Stimulated activated CD8-positive, alpha-beta memory T cell treated with anti-CD3 and anti-CD28 coated beads, Interleukin-15, amount 100 ng/mL, for 48 hours (primary cell): ENCODE measurements around the gene MYBL2.
A peak's percentile ranks its signal among the peaks of the same experiment; 100 is the strongest.
"Not testable (repeated sequence)": the region's sequence is repeated elsewhere in the genome, so short reads cannot be mapped to it uniquely, and the experiment has no call there.

ENCODE experiments used
- DNase-seq, 2 donors: peaks; one replicate each; pipeline ENCODE4 v3.0.0-alpha.2; 2020; ENCODE audit warnings: low read depth in 2 of 2

The MYBL2 gene

DNA sequence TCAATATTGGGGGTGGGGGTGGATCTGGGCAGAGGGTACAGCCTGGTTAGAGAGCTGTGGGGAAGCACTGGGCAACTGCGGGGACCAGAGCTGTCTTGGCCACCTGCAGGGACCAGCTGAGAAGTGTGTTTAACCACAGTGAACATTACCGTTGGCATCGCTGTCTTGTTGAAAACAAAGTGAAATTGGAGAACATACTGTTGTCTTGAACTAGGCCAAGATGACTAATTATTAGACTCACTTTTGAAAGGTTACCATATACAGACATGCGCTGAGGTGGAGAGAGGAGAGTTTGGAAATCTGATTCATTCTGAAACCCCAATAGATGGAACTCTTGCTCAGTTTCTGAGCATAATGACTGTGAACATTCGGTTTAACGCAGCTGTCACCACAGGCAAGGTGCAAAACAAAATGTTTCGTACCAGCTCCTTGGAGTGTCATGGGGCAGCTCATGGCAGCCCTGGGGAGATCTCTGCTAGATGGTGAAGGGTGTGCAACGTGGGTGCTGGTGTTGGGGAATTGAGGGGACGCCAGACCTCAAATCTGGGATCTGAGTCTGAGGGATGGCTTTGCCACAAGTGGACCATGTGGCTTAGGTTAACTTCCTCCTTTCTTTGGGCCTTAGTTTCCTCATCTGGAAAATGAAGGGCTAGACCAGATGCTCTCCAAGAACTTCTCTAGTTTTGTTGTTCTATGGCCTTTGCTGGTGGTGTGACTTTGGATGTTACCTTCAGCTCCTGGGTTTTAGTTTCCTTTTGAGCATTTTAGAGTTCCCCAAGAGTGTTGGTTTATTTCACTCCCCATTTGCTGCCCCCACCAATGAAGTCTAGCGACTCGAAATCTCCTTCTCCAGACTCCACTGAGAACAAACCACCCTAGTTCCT lies 84.5 kb downstream of the MYBL2 start:
- DNase-seq: peak; percentile 43 to 57

DNA sequence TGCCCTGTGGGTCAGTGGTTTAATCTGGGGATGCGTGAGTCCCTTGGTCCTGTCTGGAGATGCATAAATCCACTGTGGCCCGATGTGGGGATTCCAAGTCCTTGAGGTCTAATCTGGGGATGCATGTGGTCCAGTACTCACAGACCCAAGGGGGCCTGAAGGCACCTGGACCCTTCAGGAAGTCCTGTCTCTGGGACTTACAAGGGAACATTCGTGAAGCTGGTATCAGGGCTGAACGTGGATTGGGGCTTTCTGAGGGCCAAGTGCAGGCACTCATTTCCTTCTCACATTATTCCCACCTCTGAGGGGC lies 85.1 kb downstream of the MYBL2 start:
- no peak for DNase-seq

DNA sequence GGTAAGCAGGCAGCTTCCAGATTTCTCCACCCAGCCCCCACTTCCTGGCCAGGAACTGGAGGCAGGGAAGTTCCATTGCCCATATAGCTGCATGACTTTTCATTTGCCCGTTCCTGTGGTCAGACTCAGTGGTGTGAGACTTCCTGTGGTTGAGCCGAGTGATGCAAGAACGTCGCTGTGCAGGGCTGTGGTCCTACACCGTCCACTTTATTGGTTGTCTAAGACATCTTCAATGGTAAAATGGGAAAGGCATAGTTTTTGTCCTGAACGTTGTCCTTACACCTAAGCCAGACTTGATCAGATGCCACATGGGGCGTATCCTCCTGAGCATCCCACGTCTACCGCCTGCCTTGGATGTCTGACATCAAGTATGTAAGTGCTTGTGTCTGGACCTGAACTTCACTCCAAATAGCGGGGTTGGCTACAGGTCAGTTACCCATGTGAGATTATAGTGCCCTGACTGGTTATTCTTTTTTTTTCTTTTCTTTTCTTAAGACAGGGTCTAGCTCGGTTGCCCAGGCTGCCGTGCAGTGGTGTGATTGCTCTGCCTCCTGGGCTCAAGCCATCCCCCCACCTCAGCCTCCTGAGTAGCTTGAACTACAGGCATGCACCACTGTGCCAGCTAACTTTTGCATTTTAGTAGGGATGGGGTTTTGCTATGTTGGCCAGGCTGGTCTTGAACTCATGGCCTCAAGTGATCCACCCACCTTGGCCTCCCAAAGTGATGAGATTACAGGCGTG lies 85.8 kb downstream of the MYBL2 start:
- DNase-seq: peak; percentile 46 to 56

DNA sequence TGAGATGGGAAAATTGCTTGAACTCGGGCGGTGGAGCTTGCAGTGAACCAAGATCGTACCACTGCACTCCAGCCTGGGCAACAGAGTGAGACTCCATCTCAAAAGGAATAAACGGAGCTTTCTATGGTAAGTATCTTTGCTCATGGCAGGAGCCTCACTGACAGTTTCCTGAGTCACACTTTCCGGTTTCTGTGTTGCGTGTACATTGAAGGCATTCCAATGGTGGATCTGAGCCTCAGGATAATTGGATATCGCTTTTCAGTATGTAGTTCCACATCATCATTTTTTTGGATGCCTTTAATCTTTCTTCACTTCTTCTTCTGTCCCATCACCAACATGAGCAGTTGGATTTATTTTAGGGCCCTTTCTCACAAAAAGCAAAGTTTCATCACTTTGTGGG lies 88.5 kb downstream of the MYBL2 start:
- DNase-seq: no peak

DNA sequence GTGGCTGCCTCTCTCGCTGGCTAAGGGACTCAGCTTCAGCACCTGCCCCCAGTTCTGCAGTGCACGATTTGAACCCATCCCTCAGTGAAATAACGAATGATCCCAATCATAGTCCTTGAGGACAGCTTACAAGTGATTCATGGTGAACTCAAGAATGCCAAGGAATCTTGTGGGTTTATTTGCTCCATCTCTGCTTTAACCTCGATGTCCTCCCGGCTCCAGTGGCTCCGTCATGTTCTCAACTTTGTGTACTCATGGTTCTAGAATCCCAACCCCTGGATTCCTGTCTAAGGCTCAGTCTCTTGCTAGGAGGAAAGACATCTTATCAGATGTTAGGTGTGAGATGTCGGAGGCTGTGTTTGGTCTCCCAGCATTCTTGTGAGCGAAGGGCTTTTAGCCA lies 88.9 kb downstream of the MYBL2 start:
- DNase-seq: no peak

DNA sequence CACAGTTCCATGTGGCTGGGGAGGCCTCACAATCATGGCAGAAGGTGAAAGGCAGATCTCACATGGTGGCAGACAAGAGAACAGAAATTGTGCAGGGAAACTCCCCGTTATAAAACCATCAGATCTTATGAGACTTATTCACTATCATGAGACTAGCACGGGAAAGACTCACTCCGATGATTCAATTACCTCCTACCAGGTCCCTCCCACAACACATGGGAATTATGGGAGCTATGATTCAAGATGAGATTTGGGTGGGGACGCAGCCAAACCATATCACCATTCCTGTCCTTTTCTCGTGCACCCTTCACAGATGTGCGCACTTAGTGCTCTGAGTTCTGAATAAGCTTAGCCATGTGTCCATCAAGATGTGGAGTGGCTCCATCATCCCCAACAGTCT lies 91.0 kb downstream of the MYBL2 start:
- not testable (repeated sequence) for DNase-seq

DNA sequence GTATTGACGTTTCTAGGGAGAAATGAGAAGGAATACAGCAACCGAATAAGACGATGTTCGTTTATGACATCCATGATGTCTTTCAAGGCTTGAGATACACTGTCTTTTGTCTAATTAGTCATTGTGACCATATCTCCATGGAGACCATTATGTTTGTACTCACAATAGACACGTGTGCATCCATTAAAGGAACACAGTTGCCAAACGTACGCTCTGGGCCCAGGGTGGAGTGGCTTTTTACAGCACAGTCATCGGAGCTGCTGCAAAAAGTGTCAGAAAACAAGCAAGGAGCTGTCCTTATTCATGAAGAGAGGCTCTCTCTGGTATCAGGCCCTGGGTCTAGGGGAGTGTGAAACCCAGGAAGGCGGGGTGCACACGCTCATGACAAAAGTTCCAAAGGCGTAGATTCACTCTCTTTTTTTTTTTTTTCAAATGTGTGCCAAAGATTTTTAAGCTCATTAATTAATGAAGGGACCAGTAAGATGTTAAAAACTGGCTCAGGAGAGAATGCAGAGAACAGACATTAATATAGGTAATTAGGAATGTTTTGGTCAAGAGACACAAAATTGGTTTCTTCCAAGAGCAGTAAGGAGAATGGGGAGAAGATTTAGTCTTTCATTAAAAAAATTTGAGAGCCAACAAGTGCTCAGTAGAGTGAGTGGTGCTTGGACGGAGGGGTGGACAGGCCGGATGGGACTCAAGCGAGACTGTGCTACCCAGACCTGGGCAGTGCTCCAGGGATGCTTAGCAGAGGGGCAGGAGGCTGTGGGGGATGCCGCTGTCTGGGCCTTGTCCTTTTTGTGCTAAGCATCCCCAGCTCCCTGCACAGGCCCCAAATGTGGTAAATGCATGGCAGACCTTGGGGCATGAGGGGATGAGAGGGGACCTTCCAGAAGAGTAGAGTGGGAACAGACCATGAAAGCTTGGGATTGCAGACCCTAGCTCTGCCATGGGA lies 94.7 kb downstream of the MYBL2 start:
- no peak for DNase-seq

DNA sequence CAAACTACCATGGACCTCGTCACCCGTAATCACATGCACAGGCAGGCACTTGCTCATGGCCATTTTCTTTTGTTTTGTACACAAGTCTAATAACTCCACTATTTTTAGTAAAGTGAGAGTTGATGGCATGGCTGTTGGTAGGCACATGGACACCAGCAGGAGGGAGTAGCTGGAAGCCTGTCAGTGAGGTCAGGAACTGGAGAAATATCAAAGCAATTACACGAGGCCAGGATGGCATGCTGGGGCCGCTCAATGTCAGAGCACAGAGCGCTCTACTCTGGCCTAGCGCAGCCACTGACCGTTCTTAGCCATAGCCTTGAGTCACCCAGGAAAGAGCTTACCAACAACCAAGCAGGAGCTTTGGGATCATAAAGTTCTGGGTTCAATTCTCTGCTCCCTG lies 96.0 kb downstream of the MYBL2 start:
- no peak for DNase-seq

DNA sequence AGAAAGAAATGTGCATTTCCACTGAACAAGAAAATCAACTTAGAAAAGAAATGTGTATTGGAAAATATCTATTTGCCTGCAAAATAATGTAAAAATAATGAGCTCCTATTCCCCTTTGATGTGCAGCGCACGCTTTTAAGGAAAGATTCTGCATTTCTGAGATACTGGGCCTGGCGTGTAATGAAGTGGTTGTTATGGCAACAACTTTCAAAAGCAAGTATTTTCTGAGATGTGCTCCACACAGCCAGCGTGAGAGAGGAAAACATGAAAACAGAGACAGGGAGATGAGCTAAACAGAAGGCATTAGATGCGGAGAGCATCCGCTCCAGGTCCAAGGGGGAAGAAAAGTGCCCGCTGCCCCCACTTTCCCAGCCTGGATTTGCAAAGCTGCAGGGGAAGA lies 99.0 kb downstream of the MYBL2 start:
- DNase-seq: no peak
